ENCODE measurements around the gene NPAS2.

- TF ChIP-seq CTCF (IDR thresholded peaks at IDR 0.05) (no peak), POLR2A (IDR thresholded peaks at IDR 0.05) (no peak)
Measured at GRCh38 chr2:100773538-100773937, 46.4 kb upstream of the NPAS2 start.
